ENCODE results near the gene PDE6C.
A peak's percentile ranks its signal among the peaks of the same experiment; 100 is the strongest.
"Not testable (repeated sequence)": the region's sequence is repeated elsewhere in the genome, so short reads cannot be mapped to it uniquely, and the experiment has no call there.

The PDE6C gene

DNA sequence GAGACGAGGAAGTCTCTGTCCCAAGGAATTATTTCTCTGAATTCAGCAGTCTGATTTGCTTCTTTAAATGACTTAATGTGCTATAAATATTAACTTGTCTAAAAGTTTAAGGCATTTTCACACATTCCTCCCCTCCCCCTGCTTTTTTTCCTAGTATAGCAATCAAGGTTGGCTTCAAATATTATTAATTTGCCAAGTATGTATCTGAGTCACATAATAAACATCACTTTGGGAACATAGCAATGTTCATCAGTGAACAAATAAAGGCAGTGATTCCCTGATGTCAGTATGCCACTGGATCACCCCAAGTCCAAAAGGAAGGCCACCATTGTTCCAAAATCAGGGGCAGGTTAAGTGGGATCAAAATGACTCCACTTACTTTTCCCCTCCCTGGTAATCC lies 40.5 kb downstream of the PDE6C start:
- no peak for DNase-seq

DNA sequence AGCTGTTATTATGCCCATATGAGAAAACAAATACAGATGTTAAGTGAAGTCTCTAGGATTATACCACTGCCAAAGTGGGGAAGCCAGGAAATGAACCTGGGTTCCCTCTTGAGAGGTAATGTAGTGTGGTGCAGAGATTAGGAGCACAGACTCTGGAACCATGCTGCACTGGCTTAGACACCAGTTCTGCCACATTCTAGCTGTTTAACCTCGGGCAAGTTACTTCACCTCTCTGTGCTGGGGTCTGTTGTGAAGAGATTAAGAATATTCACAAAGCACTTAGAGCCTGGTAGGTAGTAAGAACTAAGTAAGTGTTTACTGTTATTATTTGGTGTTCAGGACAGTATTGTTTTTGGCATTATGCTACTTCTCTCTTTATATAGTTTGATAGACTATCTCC lies 41.9 kb downstream of the PDE6C start:
- DNase-seq = no peak

DNA sequence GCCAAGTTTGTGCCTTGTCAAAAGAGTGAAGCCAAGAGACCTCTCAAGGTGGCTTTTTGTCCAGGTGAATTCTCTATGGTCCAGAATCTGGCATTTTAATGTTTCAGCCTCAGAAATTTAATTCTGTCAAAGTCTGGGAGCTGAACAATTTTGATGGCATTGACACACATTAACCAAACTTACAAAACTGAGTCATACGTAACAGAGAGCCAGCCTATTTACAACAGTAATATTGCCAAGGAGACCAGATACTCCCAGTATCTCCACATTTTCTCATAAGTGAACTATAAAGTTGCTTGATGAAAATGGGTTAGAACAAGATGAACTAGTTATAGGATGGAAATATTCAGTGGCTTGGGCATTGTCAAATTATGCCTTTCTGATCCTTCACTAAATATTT lies 43.8 kb downstream of the PDE6C start:
- no peak for DNase-seq

DNA sequence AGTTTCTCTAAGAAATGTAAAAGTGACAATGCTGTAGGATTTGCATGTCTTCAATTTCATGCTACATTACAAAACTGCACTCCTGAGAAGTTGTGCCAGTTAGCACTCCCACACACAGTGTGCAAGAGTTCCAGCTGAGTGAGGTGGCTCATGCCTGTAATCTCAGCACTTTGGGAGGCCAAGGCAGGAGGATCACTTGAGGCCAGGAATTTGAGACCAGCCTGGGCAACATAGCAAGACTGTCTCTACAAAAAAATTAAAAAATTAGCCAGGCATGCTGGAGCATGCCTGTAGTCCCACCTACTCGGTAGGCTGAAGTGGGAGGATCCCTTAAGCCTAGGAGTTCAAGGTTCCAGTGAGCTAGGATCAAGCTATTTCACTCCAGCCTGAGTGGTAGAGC lies 45.4 kb downstream of the PDE6C start:
- DNase-seq = no peak

DNA sequence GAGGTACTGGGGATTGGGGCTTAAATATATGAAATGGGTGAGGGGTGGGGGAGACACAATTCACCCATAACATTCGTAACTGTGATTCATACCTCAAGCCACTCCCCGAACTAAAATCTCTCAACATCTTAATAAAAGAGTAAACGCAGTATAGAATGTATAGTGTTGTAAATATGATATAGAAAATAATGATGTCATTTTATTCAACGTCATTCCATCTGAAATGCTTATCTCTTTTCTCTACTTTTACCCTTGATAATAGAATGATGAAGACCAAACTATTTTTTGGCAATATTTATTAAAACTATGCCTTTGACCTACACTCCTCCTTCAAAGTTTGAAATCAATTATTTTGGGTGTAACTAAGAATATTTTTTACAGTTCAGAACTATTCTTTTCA lies 53.7 kb downstream of the PDE6C start:
- no peak for DNase-seq

DNA sequence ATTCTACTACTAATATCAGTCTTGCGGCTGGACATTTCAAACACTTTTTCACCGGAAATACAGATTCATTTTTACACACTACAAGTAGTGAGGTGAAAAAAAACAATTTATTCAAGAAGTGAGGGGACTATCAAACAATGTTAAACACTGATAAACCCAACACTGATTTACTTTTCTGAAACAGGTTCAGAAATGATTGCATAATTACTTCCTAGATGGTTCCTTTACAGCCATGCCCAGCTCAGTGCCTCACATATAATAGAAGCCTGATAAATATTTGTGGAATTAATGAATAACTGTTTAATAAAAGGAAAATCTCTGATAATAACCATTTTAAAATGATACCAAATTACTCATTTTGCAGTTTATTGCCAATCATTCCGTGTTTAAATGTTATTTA lies 55.5 kb downstream of the PDE6C start:
- DNase-seq = no peak

DNA sequence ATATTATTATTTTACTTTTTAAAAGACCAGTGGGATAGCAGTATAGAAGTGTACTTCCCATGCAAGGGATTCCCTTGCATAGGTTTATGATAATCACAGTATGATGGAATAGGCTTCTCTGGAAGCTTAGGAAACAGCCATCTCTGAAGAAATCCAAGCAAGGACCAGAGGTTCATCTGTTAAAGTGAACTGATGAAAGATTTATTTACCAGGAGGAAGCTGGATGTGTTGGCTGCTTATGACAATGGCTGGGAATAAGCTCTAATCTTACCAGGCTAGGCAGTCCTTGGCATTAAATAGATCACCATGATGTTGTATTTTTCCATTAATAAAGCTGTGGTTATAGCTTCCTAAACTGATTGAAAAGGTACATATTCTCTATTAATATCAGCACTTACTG lies 58.0 kb downstream of the PDE6C start:
- no peak for DNase-seq

DNA sequence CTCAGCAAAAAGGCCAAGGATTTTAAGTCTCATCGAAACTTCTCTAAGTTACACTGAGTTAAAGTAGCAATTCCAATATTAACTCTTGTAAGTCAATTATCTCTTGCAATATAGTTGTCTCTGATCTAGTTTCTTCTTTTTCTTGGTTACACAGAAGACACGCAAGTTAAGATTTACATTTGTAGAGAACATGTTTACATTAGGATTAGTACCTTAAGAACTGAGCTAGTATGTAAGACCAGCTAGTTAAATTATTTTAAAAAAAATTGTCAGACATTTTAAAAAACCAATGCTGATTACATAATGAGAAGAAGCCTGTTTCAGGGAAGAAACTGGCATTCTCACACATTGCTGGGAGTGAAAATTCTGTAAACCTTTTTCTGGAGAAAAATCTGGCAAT lies 58.7 kb downstream of the PDE6C start:
- DNase-seq = no peak

DNA sequence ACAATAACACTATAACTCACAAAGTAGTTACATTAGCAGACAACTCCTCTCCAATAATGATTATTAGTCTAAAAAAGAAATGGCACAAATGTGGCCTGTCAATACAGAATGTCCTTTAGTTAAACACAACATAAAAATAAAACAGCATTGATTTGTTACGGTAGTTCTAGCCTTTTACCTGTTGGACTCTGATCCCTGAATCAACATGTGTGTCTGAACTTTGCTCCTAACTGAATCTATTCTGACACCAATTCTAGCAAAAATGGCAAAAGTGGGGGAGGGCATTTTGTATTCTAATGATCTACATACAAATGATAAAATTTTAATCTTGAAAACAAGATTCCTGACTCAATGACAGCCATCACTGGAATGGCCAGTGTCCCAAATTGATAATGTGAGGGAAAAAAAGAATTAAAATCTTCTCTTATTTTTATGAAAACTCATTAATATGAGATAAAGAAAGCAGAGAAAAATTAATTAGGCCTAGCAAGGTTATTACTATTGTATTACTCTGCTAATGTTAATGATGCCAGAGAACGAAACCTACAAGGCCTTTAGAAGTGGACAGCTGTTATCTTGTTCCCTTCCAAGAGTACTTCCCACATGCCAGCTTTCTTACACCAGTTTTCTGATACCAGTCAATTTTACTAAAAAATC lies 59.8 kb downstream of the PDE6C start:
- no peak for DNase-seq

DNA sequence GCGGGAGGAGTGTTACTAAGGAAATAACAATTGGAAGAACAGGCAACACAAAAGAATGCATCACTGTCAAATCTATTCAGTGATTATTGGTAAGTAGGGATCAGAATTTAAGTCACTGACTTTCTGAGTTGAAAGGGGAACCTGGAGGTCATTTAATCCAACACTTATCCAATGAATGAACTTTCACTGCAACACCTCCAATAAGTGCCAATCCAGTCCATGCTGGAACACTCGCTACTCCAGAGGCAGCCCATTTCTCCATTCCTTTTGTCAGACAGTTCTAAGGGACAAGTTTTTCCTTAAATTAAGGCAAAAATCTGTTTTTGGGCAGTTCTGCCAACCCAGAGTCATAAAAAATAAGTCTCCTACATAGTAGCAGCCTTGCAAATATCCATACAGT lies 60.6 kb downstream of the PDE6C start:
- no peak for DNase-seq

DNA sequence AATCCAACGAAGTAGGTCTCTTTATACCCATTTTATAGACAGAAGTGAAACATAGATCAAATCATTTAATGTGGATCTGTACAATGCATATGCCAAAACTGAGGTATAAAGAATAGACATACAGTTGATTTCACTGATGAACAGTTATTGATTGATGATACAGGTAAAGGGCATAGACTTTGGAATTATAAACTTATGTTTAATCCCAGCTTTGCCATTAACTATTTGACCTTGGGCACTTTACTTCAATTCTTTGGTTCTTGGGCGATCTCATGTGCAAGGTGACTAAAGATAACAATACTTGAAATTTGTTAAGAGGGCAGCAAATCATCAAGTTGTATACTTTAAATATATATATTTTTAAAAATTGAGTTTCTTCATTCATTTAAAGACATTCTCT lies 61.5 kb downstream of the PDE6C start:
- no peak for DNase-seq

DNA sequence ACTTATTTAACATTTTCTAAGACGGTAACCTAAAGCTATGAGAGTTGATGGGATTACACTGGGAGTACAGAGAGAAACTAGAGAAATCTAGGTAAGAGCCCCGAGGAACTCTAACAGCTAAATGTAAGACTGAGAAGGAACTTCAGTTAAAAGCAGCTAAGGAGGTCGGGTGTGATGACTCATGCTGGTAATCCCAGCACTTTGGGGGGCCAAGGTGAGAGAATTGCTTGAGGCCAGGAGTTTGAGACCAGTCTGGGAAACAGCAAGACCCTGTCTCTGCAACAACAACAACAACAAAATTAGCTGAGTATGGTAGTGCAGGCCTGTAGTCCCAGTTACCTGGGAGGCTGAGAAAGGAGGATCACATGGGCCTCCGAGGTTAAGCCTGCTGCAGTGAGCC lies 66.0 kb downstream of the PDE6C start:
- DNase-seq = no peak

DNA sequence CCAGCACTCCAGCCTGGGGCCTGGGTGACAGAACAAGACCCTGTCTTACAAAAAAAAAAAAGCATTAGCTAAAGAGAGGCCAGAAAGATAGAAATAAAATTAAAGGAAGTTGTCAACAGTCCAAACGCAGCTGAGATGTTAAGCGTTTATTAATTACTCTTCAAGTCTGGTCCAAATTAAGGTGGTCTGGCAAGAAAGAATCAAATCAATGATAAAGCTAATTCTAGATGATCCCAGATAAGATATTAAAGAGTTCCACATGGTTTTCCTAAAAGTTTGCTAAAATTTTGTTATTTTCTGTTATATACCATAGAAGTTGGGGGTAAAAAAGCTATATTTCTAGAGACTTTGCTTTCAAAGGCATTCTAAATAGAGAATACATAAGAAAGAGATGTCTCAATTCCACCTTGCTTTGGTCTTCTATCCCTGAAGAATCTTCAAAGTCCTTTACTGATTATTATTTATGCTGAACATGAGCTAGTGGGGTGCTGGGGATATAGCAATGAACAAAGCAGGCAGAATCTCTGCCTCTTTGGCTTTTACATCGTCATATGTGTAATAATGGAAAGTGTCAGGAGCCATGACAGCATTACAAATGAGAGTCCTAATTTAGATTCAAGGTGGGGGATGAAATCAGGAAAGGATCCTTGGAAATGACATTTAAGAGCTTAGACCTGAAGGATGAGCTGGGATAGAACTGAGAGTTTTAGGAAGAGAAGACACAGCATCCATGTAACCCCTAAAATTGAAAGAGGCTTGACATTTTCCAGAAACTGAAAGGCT lies 66.7 kb downstream of the PDE6C start:
- no peak for DNase-seq

DNA sequence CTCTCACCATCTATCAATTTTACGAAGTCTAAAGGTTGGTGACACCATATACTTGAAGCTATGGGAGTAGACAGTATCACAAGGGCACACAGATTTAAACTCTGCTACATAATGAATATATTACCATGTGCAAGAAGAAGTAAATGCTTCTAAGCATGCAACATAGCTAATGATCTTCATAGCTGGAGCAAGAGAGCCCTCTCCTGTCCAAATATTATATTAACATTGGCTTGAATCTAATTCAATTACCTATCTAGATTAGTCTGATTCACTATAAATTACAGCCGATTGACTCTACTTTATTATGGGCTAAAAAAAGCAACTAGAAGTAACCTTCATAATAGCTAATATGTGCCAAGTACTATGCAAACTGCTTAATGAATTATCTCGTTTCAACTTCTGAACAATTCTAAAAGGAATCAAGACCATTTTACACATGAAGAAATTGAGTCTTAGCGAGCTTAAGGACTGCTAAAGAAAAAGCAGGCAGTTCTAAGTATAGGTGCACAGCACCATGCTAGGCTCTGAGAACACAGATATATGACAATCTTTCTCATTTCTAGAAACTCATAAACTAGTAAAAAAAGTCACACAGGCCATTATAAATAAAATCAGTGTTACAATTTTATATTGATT lies 68.2 kb downstream of the PDE6C start:
- peak; percentile 15 for DNase-seq

DNA sequence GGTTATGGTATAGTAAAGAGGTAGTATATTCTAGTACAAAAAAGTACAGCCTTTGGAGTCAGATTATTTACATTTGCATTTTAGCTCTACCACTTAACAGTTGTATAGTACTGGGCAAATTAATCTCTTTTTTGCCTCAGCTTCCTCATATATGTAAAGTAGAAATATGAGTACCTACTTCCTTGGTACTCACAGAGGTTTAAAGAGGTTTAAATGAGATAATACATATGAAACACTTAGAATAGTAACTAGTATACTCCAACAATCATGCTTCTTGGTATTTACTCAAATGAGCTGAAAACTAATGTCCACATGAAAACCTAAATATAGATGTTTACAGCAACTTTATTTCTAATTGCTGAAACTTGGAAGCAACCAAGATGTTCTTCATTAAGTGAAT lies 75.4 kb downstream of the PDE6C start:
- DNase-seq = no peak

DNA sequence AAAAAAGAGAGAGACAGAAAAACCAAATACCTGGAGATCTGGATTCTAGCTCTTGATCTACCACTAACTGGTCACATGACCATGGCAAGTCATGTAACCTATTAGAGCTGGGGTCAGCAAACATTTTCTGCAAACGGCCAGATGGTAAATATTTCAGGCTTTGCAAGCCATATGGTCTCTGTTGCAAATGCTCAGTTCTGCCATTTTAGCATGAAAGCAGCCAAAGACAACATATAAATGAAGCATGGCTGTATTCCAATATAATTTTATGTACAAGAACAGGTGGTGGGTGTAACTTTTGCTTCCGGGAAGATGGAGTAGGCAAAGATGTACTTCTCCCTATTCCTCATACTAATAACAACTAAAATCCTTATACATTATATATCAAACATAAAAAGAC lies 83.4 kb downstream of the PDE6C start:
- no peak for DNase-seq

DNA sequence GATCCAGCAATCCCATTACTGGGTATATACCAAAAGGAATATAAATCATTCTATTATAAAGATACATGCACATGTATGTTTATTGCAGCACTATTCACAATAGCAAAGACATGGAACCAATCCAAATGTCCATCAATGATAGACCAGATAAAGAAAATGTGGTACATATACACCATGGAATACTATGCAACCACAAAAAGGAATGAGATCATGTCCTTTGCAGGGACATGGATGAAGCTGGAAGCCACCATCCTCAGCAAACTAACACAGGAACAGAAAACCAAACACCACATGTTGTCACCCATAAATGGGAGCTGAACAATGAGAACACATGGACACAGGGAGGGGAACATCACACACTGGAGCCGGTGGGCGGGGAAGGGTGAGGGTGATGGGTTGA lies 84.2 kb downstream of the PDE6C start:
- not testable (repeated sequence) for DNase-seq

DNA sequence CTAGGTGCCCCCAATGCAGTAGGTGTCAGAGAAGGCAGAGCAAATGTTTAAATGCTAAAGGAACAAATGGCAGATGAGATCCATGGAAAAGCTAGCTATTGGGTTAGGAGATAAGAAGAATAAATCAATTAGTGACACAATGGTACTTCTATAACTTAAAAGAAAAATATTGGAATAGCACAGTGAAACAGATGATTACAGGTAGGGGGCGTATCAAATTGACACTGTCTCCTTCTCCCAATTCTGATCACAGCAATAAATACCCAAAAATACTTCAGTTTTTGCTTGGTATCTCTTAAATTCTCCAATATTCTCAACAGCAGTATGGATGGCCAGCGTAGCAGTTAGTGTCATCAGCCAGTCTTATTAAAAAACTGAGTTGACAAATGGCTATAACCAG lies 84.9 kb downstream of the PDE6C start:
- DNase-seq = no peak

DNA sequence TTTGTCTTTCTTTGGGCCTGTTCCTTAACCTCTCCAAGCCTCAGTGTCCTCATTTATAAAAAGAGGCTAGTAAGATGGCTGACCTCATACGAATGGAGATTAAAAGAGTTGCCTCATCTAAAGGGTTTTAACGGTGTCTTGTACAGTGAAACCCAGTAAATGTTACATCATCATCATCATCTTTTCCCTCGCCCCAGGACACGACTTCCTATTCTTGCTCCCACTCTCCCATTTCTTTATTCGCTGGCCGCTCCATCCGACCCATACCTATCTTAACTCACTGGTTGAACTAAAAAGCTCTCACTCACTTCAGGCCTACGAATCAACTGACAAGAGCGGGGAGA lies 89.5 kb downstream of the PDE6C start:
- peak; percentile 23 for DNase-seq

DNA sequence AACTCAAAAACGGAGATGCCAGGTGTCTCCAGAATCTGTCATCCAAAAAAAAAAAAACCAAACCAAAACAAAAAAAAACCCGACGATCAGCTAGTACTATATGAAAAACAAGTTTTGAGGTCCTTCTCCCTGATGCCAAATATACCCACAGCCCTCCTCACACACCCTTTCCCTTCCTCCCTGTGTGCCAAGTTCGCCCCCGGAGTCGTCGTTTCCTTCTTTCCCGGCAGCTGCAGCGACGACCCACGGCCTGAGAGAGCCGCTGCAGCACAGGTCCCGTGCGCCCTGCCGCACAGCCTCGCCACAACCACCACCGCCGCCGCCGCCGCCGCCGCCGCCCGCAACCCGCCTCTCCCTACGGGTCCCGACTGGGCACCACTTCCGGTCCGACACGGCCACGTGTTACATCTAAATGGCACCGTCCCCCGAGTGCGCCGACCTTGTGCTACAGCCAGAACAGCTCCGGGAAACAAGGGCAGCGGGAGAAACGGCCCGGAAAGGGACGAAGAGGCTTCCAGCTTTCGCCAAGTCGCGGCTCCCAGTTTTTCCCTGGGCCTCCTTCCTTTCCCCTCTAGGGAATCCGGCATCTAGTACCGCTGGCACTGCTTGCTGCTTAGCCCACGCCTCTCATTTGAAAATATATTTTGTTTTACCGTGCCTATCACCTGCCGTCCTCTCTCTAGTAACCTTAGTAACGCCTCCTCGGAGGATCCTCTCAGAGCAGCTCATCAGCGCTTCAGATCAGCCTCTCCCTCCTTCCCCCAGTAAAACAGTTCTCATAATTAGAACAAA lies 90.1 kb downstream of the PDE6C start, which contains the start of gene FRA10AC1:
TSS of gene FRA10AC1 (minus strand) at position 383 of the 792 bp plus-strand sequence. CDS start 2,486 bp downstream, outside the sequence.
- peak; percentile 90 for DNase-seq

DNA sequence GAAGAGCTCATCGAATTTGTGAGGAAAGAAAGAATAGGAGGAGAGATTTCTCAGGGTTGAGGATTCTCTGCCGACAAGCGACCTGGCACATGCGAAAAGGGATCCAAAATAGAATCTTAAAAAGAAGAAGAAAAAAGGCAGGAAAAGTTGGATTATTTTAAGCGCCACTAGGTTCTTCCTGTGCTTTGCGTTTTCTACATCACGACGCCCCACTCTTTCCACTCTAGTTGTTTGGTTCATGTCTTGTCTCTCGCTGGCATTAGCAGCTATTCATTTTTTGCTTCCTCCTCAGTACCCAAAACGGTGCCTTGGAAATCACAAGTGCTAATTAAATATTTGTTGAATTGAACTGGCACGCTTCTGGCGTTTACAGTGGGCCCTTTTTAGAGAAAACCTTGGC lies 90.7 kb downstream of the PDE6C start:
- DNase-seq = peak; percentile 9

DNA sequence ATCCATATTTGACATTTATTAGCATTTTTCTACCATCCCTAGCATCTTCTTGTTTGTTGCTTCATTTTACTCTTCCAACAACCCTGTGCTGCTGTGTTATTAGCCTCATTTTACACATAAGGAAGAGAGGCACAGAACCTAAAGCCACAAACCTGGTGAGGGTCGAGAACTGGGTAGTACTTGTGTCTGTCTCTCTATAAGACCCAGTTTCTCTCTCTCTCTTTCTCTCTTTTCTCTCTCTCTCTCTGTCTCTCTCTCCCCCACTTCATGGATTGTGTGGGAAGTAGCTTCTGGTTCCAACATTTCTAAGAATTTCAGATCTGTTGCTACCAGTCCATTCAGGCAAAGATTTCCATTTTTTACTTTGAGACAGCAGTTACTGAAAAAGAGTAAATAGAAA lies 91.5 kb downstream of the PDE6C start:
- DNase-seq = no peak

DNA sequence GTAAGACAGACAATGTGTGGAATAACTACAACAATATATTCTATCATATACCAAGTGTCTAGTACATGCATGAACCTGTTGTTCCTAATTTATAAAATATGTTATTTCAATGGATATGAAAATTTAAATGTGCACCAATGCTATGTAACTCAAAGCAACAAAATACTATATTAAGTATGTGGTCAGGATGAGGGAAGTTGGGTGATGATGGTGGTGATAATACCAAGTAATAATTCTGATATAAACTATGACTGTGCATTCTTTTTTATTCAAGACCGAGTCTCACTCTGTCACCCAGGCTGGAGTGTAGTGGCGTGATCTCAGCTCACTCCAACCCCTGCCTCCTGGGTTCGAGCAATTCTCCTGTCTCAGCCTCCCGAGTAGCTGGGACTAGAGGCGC lies 92.1 kb downstream of the PDE6C start:
- no peak for DNase-seq

DNA sequence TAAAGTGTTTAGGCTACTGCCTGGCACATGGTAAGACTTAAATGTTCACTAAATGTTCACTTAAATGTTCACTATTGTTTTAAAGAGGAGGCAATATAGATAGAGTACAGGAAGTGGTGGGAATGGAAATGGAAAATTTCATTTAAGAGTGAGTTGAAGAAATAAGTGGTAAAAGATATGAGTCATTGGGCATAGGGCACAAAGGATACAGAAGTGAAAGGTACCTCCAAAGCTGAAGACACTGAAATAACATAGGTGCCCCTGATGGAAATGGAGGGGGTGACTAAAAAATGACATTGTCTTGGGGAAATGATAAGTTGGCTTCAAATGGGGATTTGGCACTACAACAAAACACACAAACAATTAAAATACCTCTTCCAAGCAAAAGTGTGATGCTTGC lies 95.3 kb downstream of the PDE6C start:
- DNase-seq = peak; percentile 36

All from activated CD4-positive, alpha-beta T cell treated with anti-CD3 and anti-CD28 coated beads, Interleukin-10, Interleukin-2, amounts not matched to agents 100 ng/mL and 50 ng/mL, durations not matched to agents 16 hours and 8 hours (primary cell).